HG02763 (cell line): ENCODE results near the gene PDPN.

Experiments used
- ATAC-seq: cut with Tn5 transposase; IDR thresholded peaks from one replicate; pipeline ENCODE4 v1.9.1; 2021; ENCODE audit warnings: mild to moderate bottlenecking, moderate library complexity; ENCODE audit not compliant: unreplicated experiment

PDPN gene

DNA sequence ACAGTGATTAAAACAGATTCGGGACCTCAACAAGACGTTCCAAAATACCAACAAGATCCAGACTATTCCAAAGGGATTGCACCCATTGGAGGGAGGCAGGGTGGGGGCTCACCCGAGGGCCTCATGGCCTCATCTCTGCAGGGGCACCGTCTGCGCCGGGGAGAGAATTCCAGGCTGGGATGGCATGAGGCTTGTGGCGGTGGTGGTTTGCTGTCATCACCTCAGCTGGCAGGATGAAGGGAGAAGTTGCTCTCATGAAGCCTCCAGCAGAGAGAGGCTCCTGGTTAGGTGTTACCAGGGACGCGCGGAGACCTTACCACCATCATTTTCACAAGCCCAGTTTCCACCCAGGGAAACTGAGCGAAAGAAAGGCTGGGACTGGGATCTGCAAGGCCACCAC is 6.7 kb upstream of the PDPN start:
- ATAC-seq, result no peak

DNA sequence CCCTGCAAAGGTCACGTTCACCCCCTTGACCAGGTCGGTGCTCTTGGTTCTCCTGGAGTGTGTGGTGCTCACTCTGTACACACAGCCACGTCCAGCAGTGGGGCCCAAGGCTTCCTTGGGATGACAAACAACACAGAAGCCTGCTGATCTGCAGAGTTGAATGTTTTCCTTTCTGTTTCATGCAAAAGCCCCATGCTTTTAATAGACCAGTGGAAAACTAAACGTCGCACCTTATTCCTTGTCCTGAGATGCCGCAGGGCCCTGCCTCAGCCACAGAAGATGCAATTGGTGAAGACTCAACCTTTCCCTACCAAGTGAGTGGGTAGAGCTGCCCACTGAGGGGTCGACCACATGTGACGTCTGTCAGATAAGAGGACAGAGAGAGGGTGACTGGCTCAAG is 5.8 kb upstream of the PDPN start:
- no peak for ATAC-seq

DNA sequence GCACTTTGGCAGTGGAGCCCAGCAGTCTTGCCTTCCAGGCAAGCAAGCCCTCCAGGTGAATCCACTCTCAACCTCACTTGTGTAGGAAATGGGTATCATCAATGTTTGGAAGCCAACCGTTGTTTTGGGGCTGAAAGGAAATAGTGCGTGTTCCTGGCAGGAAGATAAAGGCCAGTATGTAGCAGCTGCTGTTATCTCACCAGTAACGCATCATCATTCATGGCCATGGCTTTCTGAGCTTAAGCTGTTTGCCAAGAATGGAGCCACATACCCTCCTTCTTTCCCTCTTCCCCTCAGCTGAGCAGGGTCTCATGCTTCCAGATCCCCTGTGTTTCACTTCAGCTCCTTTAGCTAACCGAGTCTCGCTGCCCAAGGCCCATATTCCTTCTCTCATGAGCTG is 2.2 kb upstream of the PDPN start:
- no peak for ATAC-seq

DNA sequence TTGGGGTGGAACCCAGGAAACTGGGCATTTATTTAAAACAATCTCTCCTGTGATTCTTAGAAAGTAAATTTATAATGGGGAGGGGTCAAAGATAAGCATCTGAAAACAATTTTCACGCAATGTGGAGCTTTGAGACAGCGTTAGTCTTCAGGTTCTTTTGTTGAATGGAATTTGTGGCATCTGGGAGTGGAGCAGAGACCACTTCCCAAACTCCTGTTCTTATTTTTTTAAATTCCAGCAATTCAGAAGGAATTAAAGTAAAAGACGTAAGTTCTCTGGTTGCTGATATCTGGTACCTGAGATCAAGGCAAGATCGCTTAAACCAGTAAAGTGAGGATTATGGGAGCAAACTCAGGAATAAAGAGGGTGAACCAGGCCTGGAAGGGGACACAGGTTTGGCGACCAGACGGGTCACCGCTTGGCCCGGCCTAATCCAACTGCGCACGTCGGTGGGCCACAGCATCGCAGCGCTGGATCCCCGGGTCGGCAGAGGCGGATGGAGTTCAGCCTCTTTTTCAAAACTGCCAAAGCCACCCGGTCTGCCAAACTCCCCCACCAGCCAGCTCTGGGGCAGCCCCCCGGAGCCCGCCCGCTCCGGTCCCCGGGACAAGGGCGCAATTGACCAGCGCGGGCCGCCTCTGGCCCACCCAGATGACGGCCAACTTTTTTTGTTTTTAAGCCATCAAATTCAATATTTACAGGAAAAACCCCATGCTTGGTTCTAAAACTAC is 754 bp upstream of the PDPN start:
- ATAC-seq, result no peak

DNA sequence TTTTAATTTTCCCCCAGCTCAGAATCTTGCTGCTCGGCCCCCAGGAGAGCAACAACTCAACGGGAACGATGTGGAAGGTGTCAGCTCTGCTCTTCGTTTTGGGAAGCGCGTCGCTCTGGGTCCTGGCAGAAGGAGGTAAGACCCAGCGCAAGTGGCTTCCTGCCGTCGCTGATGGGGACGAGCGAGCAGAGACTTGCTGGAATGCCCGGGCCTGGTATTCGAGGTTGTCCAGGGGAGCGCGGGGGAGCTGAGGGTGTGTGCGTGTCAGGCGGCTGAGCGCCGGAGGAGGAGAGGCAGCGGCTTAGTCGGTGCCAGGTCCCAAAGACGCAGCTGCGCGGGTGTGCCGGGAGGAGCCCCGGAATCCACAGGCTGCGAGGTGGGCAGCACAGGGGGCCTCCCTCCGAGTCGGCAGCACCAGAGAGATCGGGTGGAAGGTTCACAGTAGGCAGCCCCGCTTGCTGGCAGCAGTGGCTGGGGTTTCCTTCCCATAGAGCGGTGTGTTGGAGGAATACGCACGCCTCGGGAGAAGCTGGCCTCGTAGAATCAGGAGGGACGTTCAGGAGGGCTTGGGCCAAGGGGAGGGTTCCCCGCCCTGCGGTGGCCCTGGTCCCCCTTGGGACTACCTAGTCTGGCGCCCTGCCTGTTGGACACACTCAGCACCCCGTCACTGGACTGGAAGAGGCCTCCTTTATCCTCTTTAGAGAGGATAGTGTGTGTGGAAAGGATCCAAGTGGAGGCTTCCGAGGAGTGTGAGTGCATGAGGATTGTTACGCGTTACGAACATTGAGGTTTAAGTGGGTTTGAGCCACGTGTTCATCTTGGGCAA is 547 bp downstream of the PDPN start:
- ATAC-seq, result no peak

DNA sequence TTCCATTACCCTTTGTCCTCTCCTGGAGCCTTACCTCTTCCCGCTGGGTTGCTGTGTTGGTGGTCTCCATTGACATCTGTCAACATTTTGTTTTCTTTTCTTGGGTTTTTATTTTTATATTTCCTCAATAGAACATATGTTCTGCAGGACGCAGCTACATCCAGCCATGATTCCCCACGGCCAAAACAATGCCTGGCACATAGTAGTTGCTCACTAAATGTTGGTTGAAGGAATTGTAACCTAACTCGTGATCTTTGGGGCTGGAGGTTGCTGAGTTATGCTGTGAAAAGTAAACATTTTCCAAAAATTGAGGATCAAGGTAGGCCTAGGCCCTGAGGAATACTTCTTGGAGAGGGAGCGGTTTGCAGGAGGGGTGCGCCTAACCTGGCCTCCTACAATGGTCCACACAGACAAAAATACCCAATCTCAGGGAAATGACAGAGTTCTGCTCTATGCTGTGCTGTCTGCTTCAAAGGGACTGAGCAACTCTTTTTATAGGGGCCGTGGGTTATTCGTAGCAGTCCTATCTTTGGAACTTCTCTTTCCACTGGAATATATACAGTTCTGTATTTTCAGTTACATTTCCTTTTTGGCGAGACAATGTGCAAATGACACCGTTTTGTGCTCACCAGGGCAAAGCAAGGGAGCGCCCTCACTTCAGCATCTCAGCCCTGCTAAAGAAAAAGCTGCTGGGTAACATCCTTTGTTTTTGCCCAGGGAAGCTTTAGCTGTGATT is 1.4 kb downstream of the PDPN start:
- no peak for ATAC-seq

DNA sequence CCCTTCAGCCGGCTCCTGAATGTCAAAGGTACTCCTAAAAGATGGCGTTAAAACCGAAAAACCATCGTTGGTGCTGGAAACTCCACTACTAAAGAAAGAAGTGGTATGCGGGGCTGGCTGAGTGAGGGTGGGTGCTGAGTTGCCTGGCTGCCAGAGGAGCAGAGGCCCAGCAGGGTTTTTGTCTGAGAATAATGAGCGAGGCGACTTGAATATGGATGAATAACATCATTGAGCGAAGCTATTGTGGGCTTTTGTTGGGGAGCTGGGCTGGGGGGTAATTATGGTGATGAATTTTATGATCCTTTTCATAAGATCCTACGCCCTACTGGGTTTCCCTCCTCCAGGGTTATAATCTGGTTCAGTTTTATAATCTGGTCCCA is 2.0 kb downstream of the PDPN start:
- no peak for ATAC-seq

DNA sequence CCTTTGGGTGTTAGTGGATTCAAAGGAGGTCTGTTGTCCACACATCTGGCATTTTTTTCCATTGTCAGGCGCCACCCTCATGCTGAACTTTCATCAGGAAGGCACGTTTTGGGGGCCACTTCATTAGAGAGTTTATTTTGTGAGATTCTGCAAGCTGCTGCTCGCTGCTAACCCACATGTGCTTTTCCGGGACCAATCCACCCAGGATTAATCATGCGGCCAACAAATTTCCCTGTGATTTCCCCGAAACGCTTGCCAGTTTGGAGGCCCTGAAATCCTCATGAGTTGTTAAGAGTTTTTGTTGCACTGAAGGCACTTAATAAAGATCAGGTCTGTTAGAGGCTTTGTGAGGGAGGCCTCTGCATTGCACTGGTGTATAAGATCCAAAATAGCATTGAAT is 2.4 kb downstream of the PDPN start:
- no peak for ATAC-seq

DNA sequence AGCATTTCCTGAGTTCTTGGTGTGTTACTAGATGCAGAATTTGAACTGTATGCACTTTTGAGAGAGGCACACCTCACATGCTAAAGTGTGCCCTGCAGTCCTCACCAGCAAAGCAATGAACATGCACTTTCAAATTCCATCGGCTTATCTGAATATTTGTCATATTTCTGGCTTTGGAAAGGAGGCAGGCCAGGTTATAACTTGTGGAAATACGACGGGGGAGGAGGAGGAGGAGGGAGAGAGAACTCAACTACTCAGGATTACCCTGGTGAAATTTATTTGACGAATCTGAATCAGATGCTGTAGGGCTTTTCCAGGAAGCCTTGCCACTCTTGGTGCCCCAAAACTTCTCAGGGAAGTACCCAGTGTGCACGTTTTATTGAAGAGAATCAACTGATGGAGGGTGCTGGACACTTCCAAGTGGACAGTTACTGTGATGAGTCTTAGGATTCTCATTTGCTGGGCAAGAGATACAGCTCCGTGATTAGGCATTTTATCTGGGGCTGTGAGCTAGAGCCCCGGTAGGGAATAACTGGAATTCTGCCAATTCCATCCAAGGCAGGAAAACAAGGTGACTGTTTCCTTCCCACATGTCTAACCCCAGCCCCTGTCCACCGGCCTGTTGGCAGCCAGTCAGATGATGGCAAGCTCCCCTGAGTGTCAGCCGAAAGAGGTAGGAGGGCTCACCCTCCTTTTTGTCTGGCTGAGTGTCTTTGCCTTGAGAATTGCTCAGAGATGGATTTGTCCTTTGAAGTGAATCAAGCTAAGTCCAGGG is 3.8 kb downstream of the PDPN start:
- ATAC-seq, result no peak

DNA sequence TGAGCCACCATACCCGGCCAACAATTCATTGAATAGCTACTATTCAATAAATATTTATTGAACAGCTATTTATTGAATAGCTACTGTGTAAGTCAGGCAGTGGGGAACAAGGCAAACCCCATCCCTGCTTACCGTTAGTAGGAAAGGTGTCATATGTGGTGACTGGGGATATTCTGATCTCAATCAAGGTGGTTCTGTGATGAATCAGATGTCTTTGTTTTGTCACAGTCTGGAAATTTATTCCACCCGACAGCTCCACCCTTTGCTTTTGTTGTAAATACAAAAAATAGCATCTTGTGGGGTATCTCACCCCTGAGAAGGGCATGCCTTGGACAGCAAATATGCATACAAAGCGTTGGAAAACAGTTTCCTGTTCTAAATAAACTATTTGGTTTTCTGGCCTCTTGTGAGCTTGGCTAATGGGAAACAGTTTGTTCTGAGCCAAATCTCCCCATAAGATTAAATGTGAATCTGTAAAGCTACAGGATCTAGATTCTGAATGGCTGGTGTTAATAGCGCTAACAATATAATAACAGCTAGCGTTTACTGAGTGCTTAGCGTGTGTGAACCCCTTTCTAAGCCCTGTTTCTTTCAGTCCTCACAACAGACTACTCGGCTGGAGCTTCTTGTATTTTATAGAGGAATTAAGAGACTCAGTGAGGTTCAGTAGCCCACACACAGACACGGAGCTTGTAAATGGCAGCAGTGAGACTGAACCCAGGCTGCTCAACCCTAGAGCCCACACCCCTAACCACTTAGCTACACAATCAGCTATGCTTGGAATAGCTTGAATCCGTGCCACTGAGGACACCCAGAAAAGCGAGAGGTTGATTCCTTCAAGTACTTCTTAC is 5.5 kb downstream of the PDPN start:
- no peak for ATAC-seq

DNA sequence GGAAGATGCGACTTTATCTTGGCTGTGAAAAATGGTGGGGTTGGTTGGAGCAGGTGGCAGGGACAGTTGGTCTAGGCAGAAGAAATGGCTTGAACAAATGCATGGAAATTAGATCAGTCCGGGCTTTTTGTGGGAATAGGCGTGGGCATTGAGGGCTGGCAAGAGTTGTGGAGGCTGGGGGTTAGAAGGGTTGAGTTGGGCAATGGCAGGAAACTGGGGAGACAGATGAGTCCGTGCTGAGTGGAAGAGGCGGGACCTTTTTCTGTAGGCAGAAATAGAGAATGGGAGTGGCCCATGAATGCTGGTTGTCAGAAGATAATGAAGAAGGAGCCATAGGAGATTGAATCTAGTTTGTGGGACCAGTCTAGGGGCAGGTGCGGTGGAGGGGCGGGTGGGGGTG is 6.9 kb downstream of the PDPN start:
- ATAC-seq, result no peak

DNA sequence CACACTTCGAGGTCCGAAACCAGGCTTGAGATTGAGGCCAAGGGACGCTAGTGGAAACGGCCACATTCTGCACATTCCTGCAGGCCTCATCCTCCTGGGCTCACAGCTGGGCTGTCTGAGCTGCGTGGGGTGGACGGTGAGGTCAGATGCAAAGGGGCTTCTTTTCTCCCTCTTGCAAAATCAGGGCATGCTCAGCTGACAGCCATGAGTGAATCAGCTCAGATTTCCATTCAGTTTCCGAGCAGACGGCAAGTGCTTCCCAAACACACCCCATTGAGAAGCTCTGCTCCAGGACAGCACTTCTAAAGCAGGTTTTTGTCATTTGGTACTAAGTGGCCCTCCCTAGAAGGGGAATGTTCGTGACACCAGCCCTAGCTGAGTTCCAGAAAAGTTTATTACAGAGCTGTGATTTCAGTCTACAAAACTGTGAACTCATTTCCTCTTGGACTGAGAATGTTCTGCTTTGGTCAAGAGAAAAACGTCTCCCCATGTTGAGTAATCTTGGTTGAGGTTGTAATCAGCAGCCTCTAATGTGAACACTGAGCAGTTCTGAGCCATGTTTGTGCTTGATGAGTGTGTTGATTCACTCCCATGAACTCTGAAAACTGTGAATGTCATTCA is 10.0 kb downstream of the PDPN start:
- ATAC-seq, result no peak

DNA sequence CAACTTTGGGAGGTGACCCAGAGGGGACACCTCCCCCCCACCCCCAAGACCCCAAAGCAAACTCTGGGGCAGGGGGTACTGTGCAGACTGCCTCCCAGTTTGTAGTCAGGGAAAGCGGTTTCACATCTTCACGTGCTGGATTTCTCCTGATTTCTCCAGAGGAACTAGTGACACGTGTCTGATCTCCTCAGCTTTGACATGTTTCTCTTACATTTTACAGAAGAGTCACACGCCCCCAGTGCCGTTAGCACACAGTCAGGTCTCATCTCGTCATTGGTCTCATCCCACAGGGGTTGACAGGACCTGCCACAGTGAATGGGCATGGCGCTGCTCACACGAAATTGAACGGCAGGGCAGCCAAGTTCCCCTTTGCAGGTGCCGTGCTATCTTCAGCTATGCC is 11.8 kb downstream of the PDPN start:
- no peak for ATAC-seq

DNA sequence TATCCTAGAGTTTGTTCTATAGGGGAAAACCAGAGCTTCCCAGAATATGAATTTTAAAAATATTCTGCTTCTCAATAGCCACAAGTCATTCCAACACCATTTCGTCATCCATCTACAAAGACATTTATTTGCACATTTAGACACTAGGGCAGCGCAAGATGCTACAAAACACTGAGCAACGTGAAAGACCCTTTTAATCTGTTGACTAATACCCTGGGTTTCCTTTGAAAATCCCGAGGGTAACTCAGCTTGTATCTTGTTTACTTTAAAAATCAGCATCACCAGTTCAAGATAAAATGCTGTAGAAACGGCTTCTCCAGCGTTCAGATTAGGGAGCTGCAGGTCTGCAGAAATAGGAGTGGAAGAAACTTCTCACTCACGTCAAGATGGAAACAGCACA is 13.5 kb downstream of the PDPN start:
- no peak for ATAC-seq

DNA sequence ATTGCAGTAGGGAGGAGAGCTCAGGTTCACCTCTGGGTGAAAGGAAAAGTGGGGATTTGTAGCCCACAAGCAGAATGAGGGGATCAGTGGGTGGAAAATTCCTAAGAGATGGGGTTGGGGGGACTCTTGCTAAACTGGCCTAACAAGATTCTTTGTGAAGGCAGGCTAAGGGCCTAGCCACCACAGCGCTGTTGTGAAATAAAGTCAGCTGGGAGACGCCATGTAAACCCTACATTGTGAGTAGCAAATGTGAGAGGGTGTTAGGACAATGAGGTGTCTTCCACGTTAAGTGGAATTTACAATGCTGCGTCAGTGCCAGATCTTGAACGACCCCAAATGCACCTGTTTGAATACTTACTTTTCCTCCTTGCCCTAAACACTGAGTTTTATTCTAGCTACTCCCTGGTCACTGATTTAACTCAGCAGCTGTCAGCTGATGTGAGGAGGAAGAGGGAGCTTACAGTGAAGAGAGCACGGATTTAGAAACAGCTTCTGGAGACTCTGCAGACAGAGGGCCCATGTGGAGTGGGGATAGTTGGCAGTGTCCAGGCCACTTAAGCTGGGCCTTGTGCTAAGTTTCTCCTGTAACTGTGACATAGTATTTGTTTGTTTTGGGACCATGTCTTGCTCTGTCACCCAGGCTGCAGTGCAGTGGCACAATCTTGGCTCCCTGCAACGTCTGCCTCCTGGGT is 17.3 kb downstream of the PDPN start:
- ATAC-seq, result no peak

DNA sequence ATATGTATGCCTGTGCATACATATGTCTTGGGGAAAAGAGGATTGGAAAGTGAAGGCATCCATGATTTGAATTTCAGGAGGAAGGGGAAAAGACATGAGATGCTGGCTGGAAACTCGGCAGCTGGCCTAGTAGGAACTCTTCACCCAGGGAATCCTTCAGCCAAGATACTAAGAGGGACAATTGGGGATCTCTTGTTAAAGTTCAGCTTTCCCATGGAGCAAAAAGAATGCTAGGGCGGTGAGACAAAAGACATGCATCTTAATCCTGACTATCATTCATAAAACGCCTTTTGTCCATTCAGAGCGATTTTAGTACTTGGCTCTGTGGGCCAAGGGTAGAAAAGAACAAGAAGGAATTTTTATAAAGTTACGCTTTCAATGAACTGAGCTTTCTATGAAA is 20.5 kb downstream of the PDPN start:
- ATAC-seq, result no peak

DNA sequence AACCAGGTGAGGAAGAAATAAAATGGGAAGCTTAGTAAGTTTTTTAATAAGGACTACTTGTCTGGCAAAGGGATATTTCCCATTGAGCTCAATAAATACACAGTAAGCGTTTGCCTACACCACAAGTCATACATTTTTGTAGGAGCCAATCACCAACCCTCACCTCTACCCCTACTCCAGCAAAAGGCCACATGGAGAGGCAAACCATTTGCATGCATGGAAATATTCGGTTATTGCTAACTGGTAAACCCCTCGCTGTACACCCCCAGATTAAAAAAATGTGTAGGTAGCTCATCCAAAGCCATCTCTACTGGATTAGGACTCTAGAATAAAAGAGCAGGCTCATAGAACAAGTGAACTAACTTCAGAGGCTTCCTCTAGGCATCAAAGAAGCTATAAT is 21.1 kb downstream of the PDPN start:
- ATAC-seq, result no peak

DNA sequence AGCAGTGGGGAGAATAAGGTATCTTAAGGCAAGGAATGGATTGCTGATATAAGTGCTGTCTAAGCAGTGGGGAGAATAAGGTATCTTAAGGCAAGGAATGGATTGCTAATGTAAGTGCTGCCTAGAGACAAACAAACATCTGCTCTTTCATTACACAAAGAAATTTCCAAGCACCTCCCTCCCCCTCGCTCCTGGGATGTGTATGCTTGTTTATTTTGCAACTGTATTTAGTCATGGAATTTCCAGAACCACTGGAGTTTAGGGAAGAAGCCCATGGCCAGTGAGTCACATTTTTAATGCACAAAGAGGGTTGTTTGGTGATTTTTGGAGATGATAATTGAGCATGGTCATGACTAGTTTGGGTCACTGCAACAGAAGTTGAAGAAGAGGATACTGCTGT is 21.5 kb downstream of the PDPN start:
- ATAC-seq, result no peak

DNA sequence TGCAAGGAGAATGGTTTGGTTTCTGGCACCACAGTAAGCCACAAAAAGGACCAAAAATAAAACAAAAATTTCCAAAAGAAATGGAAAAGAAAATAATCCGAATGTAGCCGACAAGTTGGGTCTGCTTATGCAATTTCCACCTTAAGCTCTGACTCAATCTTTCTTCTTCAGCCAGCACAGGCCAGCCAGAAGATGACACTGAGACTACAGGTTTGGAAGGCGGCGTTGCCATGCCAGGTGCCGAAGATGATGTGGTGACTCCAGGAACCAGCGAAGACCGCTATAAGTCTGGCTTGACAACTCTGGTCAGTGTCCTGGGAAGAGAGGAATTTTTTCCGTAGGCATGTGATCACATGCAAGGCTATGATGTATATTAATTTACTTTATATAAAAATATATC is 23.4 kb downstream of the PDPN start:
- no peak for ATAC-seq
